OCI-LY1 (cell line): ENCODE measurements around the gene COX4I1.
A peak's percentile ranks its signal among the peaks of the same experiment; 100 is the strongest.

Experiments used
- H2AFZ ChIP-seq: fragments of 200-600 bp; sonication (generic), shearing (Covaris generic); 2 replicates; pipeline ENCODE4 v1.6.0; 2014; ENCODE audit warnings: antibody characterized with exemption, mild to moderate bottlenecking, low read length
- H3F3A ChIP-seq: fragments of 200-600 bp; sonication (generic), shearing (Covaris generic); 2 replicates; pipeline ENCODE4 v1.6.0; 2014; ENCODE audit warnings: mild to moderate bottlenecking, antibody characterized with exemption, low read length, moderate library complexity; ENCODE audit not compliant: insufficient read depth
- H3K27ac ChIP-seq: fragments of 200-600 bp; sonication (generic); 2 replicates; pipeline ENCODE4 v1.5.1; 2014; ENCODE audit warnings: low read length, mixed run types, mild to moderate bottlenecking, low read depth; ENCODE audit not compliant: poor library complexity, severe bottlenecking
- H3K27me3 ChIP-seq: fragments of 200-600 bp; sonication (generic); 2 replicates; pipeline ENCODE4 v1.6.0; 2014; ENCODE audit warnings: antibody characterized with exemption, mild to moderate bottlenecking, low read length, moderate library complexity; ENCODE audit not compliant: insufficient read depth
- H3K36me3 ChIP-seq: fragments of 200-600 bp; sonication (generic); 2 replicates; pipeline ENCODE4 v1.6.1; 2014; ENCODE audit warnings: mild to moderate bottlenecking, antibody characterized with exemption, low read length, moderate library complexity, mixed read lengths; ENCODE audit not compliant: insufficient read depth
- H3K4me1 ChIP-seq: fragments of 200-600 bp; sonication (generic); 2 replicates; pipeline ENCODE4 v1.5.1; 2014; ENCODE audit warnings: mild to moderate bottlenecking, low read length, moderate library complexity; ENCODE audit not compliant: insufficient read depth, severe bottlenecking
- H3K4me2 ChIP-seq: fragments of 200-600 bp; sonication (generic), shearing (Covaris generic); 2 replicates; pipeline ENCODE4 v1.6.1; 2014; ENCODE audit warnings: low read length
- H3K4me3 ChIP-seq: fragments of 200-600 bp; sonication (generic); 2 replicates; pipeline ENCODE4 v1.5.1; 2014; ENCODE audit warnings: low read length, low read depth, mild to moderate bottlenecking, mixed read lengths; ENCODE audit not compliant: poor library complexity, severe bottlenecking
- H3K79me2 ChIP-seq: fragments of 200-600 bp; shearing (Covaris generic); 2 replicates; pipeline ENCODE4 v1.6.1; 2016; ENCODE audit warnings: mixed run types, low read length, mixed read lengths; ENCODE audit not compliant: insufficient read depth
- H3K9ac ChIP-seq: fragments of 200-600 bp; sonication (generic), shearing (Covaris generic); 2 replicates; pipeline ENCODE4 v1.6.1; 2014; ENCODE audit warnings: mild to moderate bottlenecking, low read length, mixed read lengths
- H3K9me2 ChIP-seq: fragments of 200-600 bp; sonication (generic), shearing (Covaris generic); 2 replicates; pipeline ENCODE4 v1.6.1; 2014; ENCODE audit warnings: low read depth, mild to moderate bottlenecking, low read length, mixed read lengths
- H3K9me3 ChIP-seq: fragments of 200-600 bp; shearing (Covaris generic); 2 replicates; pipeline ENCODE4 v1.6.1; 2014; ENCODE audit warnings: low read length, mixed read lengths
- H4K20me1 ChIP-seq: fragments of 200-600 bp; sonication (generic), shearing (Covaris generic); 2 replicates; pipeline ENCODE4 v1.6.0; 2016; ENCODE audit warnings: mild to moderate bottlenecking, low read length; ENCODE audit not compliant: insufficient read depth
- EZH2 ChIP-seq: fragments of 200-600 bp; sonication (generic), shearing (Covaris generic); IDR thresholded peaks from 2 replicates; pipeline ENCODE4 v1.8.0; 2017; ENCODE audit warnings: borderline replicate concordance, mixed run types, mild to moderate bottlenecking, antibody characterized with exemption, low read length, moderate library complexity, mixed read lengths
- TF ChIP-seq, protein P1 (sequence below): fragments of 200-600 bp; sonication (generic), shearing (Covaris generic); IDR thresholded peaks from 2 replicates; pipeline ENCODE4 v1.5.1; 2017; ENCODE audit warnings: mild to moderate bottlenecking, antibody characterized with exemption, low read length, moderate library complexity, mixed read lengths

The COX4I1 gene

GRCh38 chr16:85759631-85760419 lies 39.7 kb upstream of the COX4I1 start:
- Histone ChIP-seq H3K9me3 (no peaks in the 10 kb centered on the region), H3K4me1 (peaks cover 48% of the 10 kb centered on the region), H2AFZ (no peak overlapping the region), H3K9me2 (no peaks in the 10 kb centered on the region), H3K4me3 (no peak overlapping the region), H3K9ac (no peak overlapping the region), H3K36me3 (no peaks in the 10 kb centered on the region), H3K79me2 (no peaks in the 10 kb centered on the region), H3K4me2 (peak overlapping the region; percentile 31; the same call in 1 of the 2 replicates), H3K27ac (peak overlapping the region; percentile 56), H3F3A (peaks cover 4% of the 10 kb centered on the region; the same call in 1 of the 2 replicates), H3K27me3 (no peaks in the 10 kb centered on the region), H4K20me1 (no peaks in the 10 kb centered on the region)
- TF ChIP-seq, protein P1, sequence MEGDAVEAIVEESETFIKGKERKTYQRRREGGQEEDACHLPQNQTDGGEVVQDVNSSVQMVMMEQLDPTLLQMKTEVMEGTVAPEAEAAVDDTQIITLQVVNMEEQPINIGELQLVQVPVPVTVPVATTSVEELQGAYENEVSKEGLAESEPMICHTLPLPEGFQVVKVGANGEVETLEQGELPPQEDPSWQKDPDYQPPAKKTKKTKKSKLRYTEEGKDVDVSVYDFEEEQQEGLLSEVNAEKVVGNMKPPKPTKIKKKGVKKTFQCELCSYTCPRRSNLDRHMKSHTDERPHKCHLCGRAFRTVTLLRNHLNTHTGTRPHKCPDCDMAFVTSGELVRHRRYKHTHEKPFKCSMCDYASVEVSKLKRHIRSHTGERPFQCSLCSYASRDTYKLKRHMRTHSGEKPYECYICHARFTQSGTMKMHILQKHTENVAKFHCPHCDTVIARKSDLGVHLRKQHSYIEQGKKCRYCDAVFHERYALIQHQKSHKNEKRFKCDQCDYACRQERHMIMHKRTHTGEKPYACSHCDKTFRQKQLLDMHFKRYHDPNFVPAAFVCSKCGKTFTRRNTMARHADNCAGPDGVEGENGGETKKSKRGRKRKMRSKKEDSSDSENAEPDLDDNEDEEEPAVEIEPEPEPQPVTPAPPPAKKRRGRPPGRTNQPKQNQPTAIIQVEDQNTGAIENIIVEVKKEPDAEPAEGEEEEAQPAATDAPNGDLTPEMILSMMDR, result peak; percentile 84
- TF ChIP-seq EZH2, result no peak

- Histone ChIP-seq H2AFZ (no peak overlapping the region), H3F3A (peaks cover 4% of the 10 kb centered on the region; the same call in 1 of the 2 replicates), H3K4me3 (no peak overlapping the region), H3K9me3 (no peaks in the 10 kb centered on the region), H3K79me2 (no peaks in the 10 kb centered on the region), H4K20me1 (no peaks in the 10 kb centered on the region), H3K27me3 (no peaks in the 10 kb centered on the region), H3K36me3 (no peaks in the 10 kb centered on the region), H3K4me1 (peaks cover 28% of the 10 kb centered on the region), H3K9me2 (no peaks in the 10 kb centered on the region), H3K27ac (no peak overlapping the region), H3K9ac (no peak overlapping the region), H3K4me2 (no peak overlapping the region)
- TF ChIP-seq, protein P1, result no peak
- TF ChIP-seq EZH2, result no peak
These were observed 37.6 kb upstream of the COX4I1 start for GRCh38 chr16:85761861-85762260.

DNA sequence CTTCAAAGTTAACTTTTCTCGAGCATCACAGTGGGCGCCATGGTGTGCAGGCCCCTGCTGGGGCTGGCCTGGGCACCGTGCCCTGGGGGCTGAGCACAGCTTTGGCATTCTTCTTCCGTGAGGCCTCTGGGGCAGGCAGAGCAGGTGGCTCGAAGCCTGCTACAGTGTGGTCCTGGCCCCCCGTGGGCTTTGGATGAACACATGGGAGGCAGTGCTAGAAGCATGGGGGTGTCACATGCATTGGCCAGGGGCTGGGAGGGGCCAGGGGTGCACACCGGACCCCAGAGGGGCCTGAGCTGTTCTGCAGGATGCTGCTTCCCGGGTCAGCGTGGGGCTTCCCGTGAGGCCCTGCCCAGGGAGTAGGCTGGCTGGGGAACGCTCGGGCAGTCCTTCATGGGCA lies 36.5 kb upstream of the COX4I1 start:
- H3K4me1 ChIP-seq, result peaks cover 17% of the 10 kb centered on the region
- no peak overlapping the region for H3K27ac ChIP-seq
- no peak overlapping the region for H3K4me2 ChIP-seq
- H3K36me3 ChIP-seq, result no peaks in the 10 kb centered on the region
- no peaks in the 10 kb centered on the region for H3K9me2 ChIP-seq
- no peaks in the 10 kb centered on the region for H3K79me2 ChIP-seq
- no peak overlapping the region for H3K9ac ChIP-seq
- no peak overlapping the region for H3K4me3 ChIP-seq
- no peaks in the 10 kb centered on the region for H3K27me3 ChIP-seq
- H4K20me1 ChIP-seq, result no peaks in the 10 kb centered on the region
- H3F3A ChIP-seq, result peaks cover 2% of the 10 kb centered on the region; the same call in 1 of the 2 replicates
- H2AFZ ChIP-seq, result no peak overlapping the region
- H3K9me3 ChIP-seq, result no peaks in the 10 kb centered on the region
- no peak for TF ChIP-seq EZH2
- TF ChIP-seq, protein P1, result no peak
